Osteoblast (primary cell): Measurements from ENCODE around the gene PGGHG. TPM values are rescaled to one million over a fixed set of nuclear protein-coding genes. Genes with fewer than 3 reads are reported as not detected.

ENCODE experiments used
- DNase-seq: peaks from one replicate; pipeline ENCODE4 v3.0.0; 2011; ENCODE audit warnings: low spot score, mixed read lengths; ENCODE audit not compliant: insufficient read length; ENCODE audit errors: missing footprints
- H2AFZ ChIP-seq: 2 replicates; pipeline ENCODE4 v1.6.0; 2011; ENCODE audit warnings: mild to moderate bottlenecking, low read length
- H3K27ac ChIP-seq: 2 replicates; pipeline ENCODE4 v1.5.1; 2011; ENCODE audit warnings: mild to moderate bottlenecking, low read depth, low read length, moderate library complexity
- H3K27me3 ChIP-seq: 2 replicates; pipeline ENCODE4 v1.6.0; 2012; ENCODE audit warnings: mild to moderate bottlenecking, control low read depth, inconsistent platforms, low read length, moderate library complexity; ENCODE audit not compliant: insufficient read depth
- H3K36me3 ChIP-seq: 2 replicates; pipeline ENCODE4 v1.5.1; 2011; ENCODE audit warnings: mild to moderate bottlenecking, low read length, control low read depth, moderate library complexity; ENCODE audit not compliant: insufficient read depth
- H3K4me1 ChIP-seq: 2 replicates; pipeline ENCODE4 v1.5.1; 2011; ENCODE audit warnings: mild to moderate bottlenecking, low read length, control low read depth, moderate library complexity; ENCODE audit not compliant: insufficient read depth
- H3K4me2 ChIP-seq: 2 replicates; pipeline ENCODE4 v1.6.0; 2011; ENCODE audit warnings: mild to moderate bottlenecking, low read length; ENCODE audit not compliant: insufficient read depth
- H3K4me3 ChIP-seq: fragments of 200-600 bp; sonication (generic); 3 replicates; pipeline ENCODE4 v1.5.1; 2012; ENCODE audit warnings: mild to moderate bottlenecking, low read length, inconsistent platforms; ENCODE audit not compliant: insufficient read depth
- H3K79me2 ChIP-seq: 2 replicates; pipeline ENCODE4 v1.6.0; 2012; ENCODE audit warnings: mild to moderate bottlenecking, low read length, control low read depth, inconsistent platforms; ENCODE audit not compliant: insufficient read depth
- H3K9me3 ChIP-seq: 2 replicates; pipeline ENCODE4 v1.5.1; 2011; ENCODE audit warnings: low read depth, low read length, control low read depth
- H4K20me1 ChIP-seq: 2 replicates; pipeline ENCODE4 v1.6.0; 2012; ENCODE audit warnings: mild to moderate bottlenecking, low read length, control low read depth; ENCODE audit not compliant: insufficient read depth
- total RNA-seq: library from RNA; depleted of rRNA; stranded (reverse); fragments of >200 nt; gene quantifications from 2 replicates; pipeline ENCODE4 v1.2.3, GENCODE V29; 2012
- TF ChIP-seq, protein P1 (sequence below): IDR thresholded peaks from 2 replicates; pipeline ENCODE4 v1.5.1; 2011; ENCODE audit warnings: mild to moderate bottlenecking, low read depth, low read length, moderate library complexity; ENCODE audit errors: extremely low read depth

The PGGHG gene
- total RNA-seq, 1 donor, result 8.7 TPM

DNA sequence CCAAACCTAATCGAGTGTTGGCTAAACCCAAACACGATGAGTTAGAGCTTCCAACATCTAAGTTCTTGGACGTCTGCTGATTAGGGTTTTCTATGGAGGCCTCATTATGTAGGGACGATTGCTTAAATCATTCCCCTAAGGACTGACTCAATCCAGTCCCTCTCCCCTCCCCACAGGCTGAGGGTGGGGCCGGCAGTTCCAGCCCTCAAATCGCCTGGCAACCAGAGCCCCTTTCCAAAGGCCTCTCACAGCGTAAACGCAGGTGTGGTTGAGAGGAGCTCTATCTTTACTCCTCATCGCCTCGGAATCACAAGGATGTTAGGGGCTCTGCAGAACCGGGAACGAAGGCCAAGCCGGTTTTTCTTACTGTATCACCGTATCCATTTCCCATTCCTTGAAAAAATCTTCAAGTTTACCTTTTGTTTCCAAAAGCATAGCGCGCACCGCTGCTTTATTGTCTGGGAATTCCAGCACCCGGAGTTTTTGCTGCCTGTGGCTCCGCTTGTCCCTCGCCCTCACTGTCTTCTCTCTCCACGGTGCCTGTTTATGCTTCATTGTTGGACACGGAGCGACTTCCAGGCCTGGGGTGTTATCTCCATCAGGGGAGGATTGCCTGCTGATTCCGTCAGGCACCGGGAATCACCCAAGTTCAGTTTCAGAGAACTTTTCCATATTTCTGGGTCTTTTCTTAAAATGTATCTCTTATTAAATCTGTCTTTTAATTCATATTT lies 45.5 kb downstream of the PGGHG start:
- Histone ChIP-seq H2AFZ (peak overlapping the region; percentile 32), H3K4me3 (no peak overlapping the region), H3K27ac (no peak overlapping the region), H3K27me3 (no peaks in the 10 kb centered on the region), H4K20me1 (no peaks in the 10 kb centered on the region), H3K9me3 (no peaks in the 10 kb centered on the region), H3K4me2 (no peak overlapping the region), H3K4me1 (no peaks in the 10 kb centered on the region), H3K36me3 (no peaks in the 10 kb centered on the region), H3K79me2 (no peaks in the 10 kb centered on the region)
- TF ChIP-seq, protein P1, sequence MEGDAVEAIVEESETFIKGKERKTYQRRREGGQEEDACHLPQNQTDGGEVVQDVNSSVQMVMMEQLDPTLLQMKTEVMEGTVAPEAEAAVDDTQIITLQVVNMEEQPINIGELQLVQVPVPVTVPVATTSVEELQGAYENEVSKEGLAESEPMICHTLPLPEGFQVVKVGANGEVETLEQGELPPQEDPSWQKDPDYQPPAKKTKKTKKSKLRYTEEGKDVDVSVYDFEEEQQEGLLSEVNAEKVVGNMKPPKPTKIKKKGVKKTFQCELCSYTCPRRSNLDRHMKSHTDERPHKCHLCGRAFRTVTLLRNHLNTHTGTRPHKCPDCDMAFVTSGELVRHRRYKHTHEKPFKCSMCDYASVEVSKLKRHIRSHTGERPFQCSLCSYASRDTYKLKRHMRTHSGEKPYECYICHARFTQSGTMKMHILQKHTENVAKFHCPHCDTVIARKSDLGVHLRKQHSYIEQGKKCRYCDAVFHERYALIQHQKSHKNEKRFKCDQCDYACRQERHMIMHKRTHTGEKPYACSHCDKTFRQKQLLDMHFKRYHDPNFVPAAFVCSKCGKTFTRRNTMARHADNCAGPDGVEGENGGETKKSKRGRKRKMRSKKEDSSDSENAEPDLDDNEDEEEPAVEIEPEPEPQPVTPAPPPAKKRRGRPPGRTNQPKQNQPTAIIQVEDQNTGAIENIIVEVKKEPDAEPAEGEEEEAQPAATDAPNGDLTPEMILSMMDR, result no peak
- no peak for DNase-seq

- H3K27ac ChIP-seq, result no peak overlapping the region
- H3K79me2 ChIP-seq, result no peaks in the 10 kb centered on the region
- no peaks in the 10 kb centered on the region for H3K4me1 ChIP-seq
- peak overlapping the region; percentile 79 for H2AFZ ChIP-seq
- H3K27me3 ChIP-seq, result peaks cover 4% of the 10 kb centered on the region
- H3K4me3 ChIP-seq, result no peak overlapping the region
- no peaks in the 10 kb centered on the region for H3K9me3 ChIP-seq
- H3K36me3 ChIP-seq, result no peaks in the 10 kb centered on the region
- H3K4me2 ChIP-seq, result no peak overlapping the region
- TF ChIP-seq, protein P1, result no peak
- H4K20me1 ChIP-seq, result no peaks in the 10 kb centered on the region
- peak; percentile 41 for DNase-seq
These were observed 47.1 kb downstream of the PGGHG start for GRCh38 chr11:335779-336658.

GRCh38 chr11:336659-337198 lies 47.8 kb downstream of the PGGHG start:
- Histone ChIP-seq H3K9me3 (no peaks in the 10 kb centered on the region), H2AFZ (no peak overlapping the region), H3K4me1 (no peaks in the 10 kb centered on the region), H3K27me3 (peaks cover 4% of the 10 kb centered on the region), H3K4me2 (no peak overlapping the region), H3K27ac (no peak overlapping the region), H3K36me3 (no peaks in the 10 kb centered on the region), H3K4me3 (no peak overlapping the region), H3K79me2 (no peaks in the 10 kb centered on the region), H4K20me1 (no peaks in the 10 kb centered on the region)
- DNase-seq, result peak; percentile 34
- TF ChIP-seq, protein P1, result no peak

- H3K36me3 ChIP-seq, result no peaks in the 10 kb centered on the region
- H3K4me1 ChIP-seq, result no peaks in the 10 kb centered on the region
- no peaks in the 10 kb centered on the region for H4K20me1 ChIP-seq
- no peak overlapping the region for H2AFZ ChIP-seq
- no peaks in the 10 kb centered on the region for H3K79me2 ChIP-seq
- peaks cover 4% of the 10 kb centered on the region for H3K27me3 ChIP-seq
- DNase-seq, result no peak
- H3K9me3 ChIP-seq, result no peaks in the 10 kb centered on the region
- TF ChIP-seq, protein P1, result no peak
- H3K27ac ChIP-seq, result no peak overlapping the region
- H3K4me3 ChIP-seq, result no peak overlapping the region
- no peak overlapping the region for H3K4me2 ChIP-seq
These were observed 48.8 kb downstream of the PGGHG start for GRCh38 chr11:337711-338110.
